ENCODE results near the gene SP140.
"Not testable (repeated sequence)": the region's sequence is repeated elsewhere in the genome, so short reads cannot be mapped to it uniquely, and the experiment has no call there.

The SP140 gene

DNA sequence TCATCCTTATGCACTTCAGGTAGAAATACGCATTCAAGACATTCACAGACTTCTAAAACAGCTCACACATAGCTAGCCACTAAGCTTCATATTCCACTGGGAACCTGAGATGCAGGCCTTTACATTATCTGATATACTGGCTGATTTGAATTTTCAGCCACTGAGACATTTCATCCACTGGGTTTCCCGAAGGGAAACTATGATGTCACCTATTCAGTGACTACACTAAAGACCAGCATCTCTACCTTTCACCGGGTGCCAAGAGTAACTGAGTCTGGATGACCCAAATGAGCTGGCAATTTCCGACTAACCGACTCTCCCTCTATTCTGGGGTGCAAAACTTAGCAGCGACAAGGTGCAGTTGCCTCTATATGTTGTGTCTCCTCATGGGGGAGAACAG, 69.7 kb downstream of the SP140 start:
- DNase-seq = no peak

- DNase-seq = no peak
Observed at GRCh38 chr2:230296917-230297316, 71.4 kb downstream of the SP140 start.

GRCh38 chr2:230299618-230300017, 74.1 kb downstream of the SP140 start:
- DNase-seq = no peak

- DNase-seq = no peak
Observed at GRCh38 chr2:230305416-230306275, 80.1 kb downstream of the SP140 start.

GRCh38 chr2:230306474-230306873, 80.9 kb downstream of the SP140 start:
- no peak for DNase-seq

GRCh38 chr2:230307485-230307884, 81.9 kb downstream of the SP140 start:
- no peak for DNase-seq

DNA sequence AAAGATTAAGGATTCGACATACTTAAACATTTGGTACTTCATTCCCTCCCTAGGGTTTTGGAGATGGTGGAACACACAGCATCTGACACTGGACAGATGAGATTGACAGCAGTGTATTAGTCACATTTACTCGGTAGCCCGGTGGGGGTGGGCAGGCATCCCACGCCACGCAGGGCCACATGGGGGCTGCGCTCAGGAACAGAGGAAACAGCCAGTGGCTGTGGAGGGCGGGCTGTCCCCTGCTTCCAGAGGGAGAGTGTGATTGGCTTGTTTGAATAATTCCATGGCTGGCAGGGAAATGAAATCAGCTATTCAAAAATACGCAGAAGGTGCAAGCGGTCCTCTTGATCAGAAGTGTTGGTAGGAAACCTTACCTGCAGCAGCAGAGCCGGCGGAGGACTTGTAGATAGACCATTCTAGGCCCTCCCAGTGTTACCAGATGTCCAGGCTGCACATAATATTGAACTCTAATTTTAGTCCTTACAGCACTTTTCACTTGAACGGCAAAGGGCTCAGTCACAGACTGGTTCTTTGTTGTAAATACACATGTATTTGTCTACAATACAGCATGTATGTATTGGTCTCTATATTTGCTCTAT, 83.0 kb downstream of the SP140 start:
- no peak for DNase-seq

DNA sequence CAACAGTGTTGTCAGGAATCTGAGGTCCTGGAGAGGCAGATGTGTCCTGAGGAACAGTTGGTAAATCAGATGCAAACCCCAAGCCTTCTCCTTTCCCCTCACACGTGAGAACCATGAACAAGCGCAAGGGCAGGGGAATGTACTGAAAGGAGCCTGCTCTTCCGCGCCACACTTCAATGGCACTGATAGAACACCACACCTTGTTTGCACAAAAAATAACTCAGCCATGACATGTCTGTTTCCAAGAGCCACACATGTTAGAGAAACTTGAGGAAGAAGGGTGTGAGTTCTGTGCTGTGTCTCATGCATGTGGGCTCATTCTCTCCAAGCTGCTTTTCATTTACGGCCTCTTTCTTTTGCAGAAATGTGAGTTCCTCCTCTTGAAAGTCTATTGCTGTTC, 85.3 kb downstream of the SP140 start:
- not testable (repeated sequence) for DNase-seq

DNA sequence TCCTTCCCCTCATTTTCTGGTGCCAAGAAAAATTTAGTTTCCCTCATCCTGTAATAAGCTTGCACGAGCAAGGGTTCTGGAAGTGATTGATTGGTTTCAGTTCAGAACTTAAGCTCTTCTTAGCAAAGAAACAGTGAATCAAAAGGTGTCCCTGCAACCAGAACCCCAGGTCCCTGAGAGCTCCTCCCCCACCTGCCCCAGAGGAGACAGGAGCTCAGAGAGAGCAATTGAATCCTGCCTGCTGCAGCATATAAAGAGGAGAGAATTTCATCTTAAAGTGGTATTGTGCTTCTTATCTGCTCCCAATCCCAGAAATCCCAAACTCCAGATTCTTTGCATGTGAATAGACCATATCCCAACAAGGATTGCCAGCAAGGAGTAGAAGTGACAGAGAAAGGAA, 86.1 kb downstream of the SP140 start:
- not testable (repeated sequence) for DNase-seq

DNA sequence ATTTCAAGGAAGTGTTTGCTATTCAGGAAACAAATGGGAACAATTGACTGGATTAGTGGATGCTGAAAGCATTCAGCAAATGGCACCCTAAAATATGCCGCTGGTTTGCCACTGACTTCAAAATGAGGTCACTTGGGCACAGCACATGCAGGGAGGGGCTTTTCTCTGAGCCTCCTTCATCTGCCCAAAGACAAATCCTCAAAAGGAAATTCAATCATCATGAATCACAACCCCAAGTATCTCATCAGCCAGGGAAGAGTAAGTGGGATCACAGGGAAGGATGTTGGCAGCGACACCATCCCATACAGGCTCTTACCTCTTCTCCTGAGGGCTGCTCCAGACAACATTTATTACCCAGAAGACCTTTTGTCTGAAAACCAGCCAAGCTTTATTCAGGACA, 87.1 kb downstream of the SP140 start:
- DNase-seq = no peak

DNA sequence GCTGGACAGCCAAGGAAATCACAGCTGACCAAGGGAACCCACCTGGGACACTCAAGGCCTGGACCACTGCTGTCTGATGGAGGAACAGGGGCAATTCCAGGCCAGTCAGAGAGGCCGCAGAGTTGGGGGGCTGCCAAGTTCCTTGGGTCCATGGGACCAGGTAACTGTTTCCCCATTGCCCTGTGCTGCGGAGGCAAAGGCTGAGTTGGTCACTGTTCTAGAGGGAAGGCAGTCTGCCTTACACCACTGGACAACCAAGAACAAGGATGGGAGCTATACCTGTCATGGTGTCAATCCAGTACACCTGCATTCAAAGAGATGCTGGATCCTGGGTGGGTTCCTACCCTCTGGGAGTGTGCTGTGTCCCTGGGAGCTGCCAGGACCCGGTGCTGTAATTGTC, 91.8 kb downstream of the SP140 start:
- no peak for DNase-seq

- no peak for DNase-seq
Observed at GRCh38 chr2:230318190-230319121, 92.9 kb downstream of the SP140 start.

DNA sequence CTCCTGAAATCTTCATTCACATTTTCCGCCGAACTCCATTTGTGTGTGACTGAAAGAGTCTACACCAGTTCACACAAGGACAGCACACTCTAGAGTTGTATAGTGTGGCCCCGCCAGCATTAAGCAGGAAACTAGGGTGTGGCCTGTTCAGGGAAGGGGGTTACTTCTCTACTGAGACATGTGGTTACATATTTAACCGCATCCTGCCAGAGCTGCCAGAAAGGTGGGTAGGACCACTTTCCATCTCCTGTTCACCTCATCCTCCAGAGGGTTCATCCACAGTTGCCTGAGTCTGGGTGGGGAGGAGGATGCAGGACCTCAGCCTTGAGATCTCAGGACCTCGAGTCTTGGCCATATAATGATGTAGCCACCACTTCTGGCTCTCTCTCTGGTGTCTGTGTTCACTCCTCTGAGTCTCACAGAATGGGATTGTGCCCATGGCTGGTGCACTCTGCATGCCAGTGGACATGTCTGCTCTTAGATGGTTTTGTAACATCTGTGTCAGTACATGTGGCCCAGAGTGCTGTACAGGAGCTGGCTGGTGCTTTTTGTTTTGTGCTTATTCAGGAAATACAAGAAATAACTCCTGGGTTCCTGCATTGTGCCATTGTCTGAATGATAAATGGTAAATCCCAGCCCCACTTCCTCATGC, 93.8 kb downstream of the SP140 start:
- DNase-seq = peak in 3 of 4 experiments; percentile 21 to 66 (median 58)

- no peak for DNase-seq
Observed at GRCh38 chr2:230321031-230321430, 95.5 kb downstream of the SP140 start.

DNA sequence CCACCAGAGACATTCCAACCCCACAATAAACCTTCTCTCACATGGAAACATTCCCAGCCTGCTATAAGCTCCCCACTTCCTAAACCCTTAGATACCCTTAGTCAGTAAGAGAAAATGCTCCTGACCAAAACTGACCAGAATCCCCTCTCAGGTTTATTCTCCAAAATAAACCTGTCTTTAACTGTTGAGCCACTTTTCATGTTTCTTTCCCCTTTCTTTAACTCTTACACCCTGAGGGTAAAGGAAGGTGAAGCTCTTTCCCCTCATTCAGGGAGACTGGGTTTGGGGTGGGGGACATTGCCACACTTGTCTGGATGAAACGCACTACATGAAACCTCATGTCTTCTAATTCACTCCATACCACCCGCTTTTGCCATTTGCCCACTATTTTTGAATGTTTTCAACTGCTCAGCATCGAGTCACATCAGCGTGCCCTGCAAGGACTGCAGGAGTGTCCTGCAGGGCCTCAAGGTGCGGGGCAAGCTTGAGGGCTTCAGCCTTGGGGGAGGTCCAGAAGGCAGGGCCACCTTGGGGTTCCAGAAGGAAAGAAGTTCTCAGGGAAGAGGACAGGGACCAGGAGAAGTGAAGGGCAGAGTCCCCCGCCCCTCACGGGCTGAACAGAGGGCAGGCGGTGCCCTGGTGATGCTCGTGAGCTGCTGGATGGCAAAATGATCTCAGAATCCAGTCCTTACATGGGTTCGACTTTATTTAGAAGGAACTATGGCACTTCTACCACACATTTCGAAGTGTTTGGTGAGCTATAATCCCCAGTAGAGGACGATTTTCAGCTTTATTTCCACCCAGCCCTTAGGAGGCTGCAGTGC, 97.2 kb downstream of the SP140 start:
- DNase-seq = no peak

GRCh38 chr2:230323385-230324106, 98.0 kb downstream of the SP140 start:
- no peak for DNase-seq

- DNase-seq = no peak
Observed at GRCh38 chr2:230324503-230324902, 99.0 kb downstream of the SP140 start.

DNA sequence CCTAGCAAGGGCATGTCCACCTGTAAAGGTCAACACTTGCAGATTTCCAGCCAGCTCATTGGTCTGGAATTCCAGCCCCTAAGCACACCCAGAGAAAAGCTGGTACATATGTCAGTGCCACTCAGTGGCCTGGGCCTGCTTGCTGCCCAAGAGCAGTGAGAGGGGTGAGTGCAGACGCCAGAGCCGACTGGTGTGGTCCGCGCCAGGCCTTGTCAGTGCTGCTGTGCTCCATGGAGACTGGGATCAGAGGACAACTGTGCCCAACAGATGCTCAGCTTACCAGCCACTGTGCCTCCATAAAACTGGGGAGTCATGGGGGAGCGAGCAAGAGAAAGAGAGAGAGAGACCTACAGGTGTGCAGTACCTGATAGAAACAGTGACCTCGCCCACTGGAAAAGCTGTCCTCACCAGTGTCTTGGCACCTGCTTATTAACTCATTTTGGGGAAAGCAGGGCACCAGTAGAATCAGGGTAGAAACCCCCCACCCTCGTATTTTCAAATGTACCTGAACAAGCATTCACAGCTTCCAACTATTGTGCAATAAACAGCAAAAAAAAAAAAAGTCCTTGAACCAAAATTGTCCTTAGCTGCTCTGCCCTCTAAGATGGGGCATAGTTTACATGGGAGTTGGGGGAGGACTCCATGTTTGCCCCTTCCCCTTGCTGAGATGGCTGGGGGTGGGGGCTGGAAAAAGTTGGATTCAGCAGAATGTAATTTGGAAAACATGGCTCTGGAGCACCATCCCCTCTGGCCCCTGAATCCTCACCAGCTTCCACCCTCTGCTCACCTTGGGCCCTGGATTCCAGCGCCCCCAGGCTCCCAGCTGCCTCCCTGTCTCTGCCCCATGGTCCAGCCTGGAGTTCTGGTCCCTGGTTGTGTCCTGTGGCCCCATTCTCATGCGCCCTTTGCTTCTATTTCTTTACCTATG, 100.0 kb downstream of the SP140 start:
- no peak for DNase-seq

- peak; percentile 39 to 67 (median 55) for DNase-seq
Observed at GRCh38 chr2:230326453-230327417, 101.2 kb downstream of the SP140 start, which contains the start of gene SP140L. Gene SP140L (plus strand): TSS chr2:230327193. CDS start chr2:230327270, 77 bp downstream.

Data from activated CD4-positive, CD25-positive, alpha-beta regulatory T cell (primary cell).